ENCODE results near the gene OR52N2. TPM values are rescaled to one million over a fixed set of nuclear protein-coding genes. Genes with fewer than 3 reads are reported as not detected.

The OR52N2 gene
- total RNA-seq, 1 donor from 2014 or later = not detected

- Histone ChIP-seq H3K4me3 (no peak overlapping the region), H3K36me3 (no peaks in the 10 kb centered on the region), H3K27ac (no peak overlapping the region), H3K4me1 (no peaks in the 10 kb centered on the region), H3K9me3 (no peaks in the 10 kb centered on the region), H3K27me3 (no peaks in the 10 kb centered on the region)
- TF ChIP-seq CTCF (IDR thresholded peaks at IDR 0.05) = no peak
- ATAC-seq = no peak
- no peak for DNase-seq
- intact Hi-C loops (cut with DNase I) = loop anchor here (10.0 kb wide), 1 partner anchor 339 kb away; no protein-coding TSS in a partner anchor
Measured at GRCh38 chr11:5803982-5804381, 4.7 kb upstream of the OR52N2 start.

GRCh38 chr11:5807580-5807979 is 1.1 kb upstream of the OR52N2 start:
- no peak for DNase-seq
- no peak overlapping the region for H3K4me3 ChIP-seq
- H3K27ac ChIP-seq = no peak overlapping the region
- H3K9me3 ChIP-seq = no peaks in the 10 kb centered on the region
- TF ChIP-seq CTCF (IDR thresholded peaks at IDR 0.05) = no peak
- no peak for ATAC-seq
- H3K36me3 ChIP-seq = no peaks in the 10 kb centered on the region
- no peaks in the 10 kb centered on the region for H3K27me3 ChIP-seq
- no peaks in the 10 kb centered on the region for H3K4me1 ChIP-seq
- intact Hi-C loops (cut with DNase I) = loop anchor here (10.0 kb wide), 1 partner anchor 343 kb away; no protein-coding TSS in a partner anchor

- no peaks in the 10 kb centered on the region for H3K27me3 ChIP-seq
- no peak overlapping the region for H3K27ac ChIP-seq
- no peaks in the 10 kb centered on the region for H3K4me1 ChIP-seq
- no peak for TF ChIP-seq CTCF (IDR thresholded peaks at IDR 0.05)
- H3K36me3 ChIP-seq = no peaks in the 10 kb centered on the region
- H3K4me3 ChIP-seq = peak overlapping the region; percentile 48
- intact Hi-C loops (cut with DNase I) = loop anchor here (10.0 kb wide), 1 partner anchor 344 kb away; no protein-coding TSS in a partner anchor
- no peak for ATAC-seq
- H3K9me3 ChIP-seq = no peaks in the 10 kb centered on the region
- no peak for DNase-seq
Measured at GRCh38 chr11:5809122-5809519, 397 bp downstream of the OR52N2 start.

GRCh38 chr11:5809905-5810795 is 1.4 kb downstream of the OR52N2 start:
- no peaks in the 10 kb centered on the region for H3K9me3 ChIP-seq
- H3K27me3 ChIP-seq = no peaks in the 10 kb centered on the region
- no peak overlapping the region for H3K27ac ChIP-seq
- DNase-seq (no peak), ATAC-seq (no peak)
- no peaks in the 10 kb centered on the region for H3K4me1 ChIP-seq
- H3K4me3 ChIP-seq = no peak overlapping the region
- intact Hi-C loops (cut with DNase I) = loop anchor here (10.0 kb wide), 1 partner anchor 345 kb away; no protein-coding TSS in a partner anchor
- H3K36me3 ChIP-seq = no peaks in the 10 kb centered on the region
- no peak for TF ChIP-seq CTCF (IDR thresholded peaks at IDR 0.05)

GRCh38 chr11:5815534-5815933 is 6.8 kb downstream of the OR52N2 start:
- ATAC-seq = peak; percentile 47

More at GRCh38 chr11:5815534-5815933, 6.8 kb downstream of the OR52N2 start:
- TF ChIP-seq CTCF (IDR thresholded peaks at IDR 0.05) = no peak
- Histone ChIP-seq H3K9me3 (no peaks in the 10 kb centered on the region), H3K4me1 (no peaks in the 10 kb centered on the region), H3K4me3 (no peak overlapping the region), H3K27ac (no peak overlapping the region), H3K27me3 (no peaks in the 10 kb centered on the region), H3K36me3 (no peaks in the 10 kb centered on the region)
- no peak for DNase-seq
- intact Hi-C loops (cut with DNase I) = no loop called here
